ENCODE data around the gene ACY1. TPM values are rescaled to one million over a fixed set of nuclear protein-coding genes. Genes with fewer than 3 reads are reported as not detected.

ACY1 gene
- total RNA-seq, 4 donors from 2014 or later: 165 to 426 (median 250) TPM

DNA sequence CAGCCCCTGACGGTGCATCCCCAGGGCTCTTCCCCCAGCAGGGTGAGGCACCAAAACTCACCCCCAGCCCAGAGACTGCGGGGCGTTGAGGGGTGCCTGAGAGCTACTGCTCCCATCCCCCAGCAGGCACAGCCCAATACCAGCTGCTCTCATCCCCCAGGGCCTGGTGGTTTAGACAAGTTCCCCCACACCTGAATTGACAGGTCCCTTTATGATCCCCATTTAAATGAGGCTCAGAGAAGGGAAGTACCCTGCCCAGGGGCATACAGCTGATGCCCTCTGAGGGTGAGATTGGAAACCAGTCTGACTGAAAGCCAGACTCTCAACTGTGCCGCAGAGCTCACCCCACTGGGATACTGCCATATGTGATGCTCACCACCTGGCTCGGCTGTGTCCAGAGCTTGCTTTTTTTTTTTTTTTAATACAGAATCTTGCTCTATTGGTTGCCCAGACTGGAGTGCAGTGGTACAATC, 52.9 kb downstream of the ACY1 start:
- Histone ChIP-seq H3K27ac (no peak overlapping the region), H3K9me3 (no peaks in the 10 kb centered on the region), H3K4me3 (no peak overlapping the region), H3K4me1 (peaks cover 0 to 5% (median 0%) of the 10 kb centered on the region in 4 donors), H3K36me3 (no peaks in the 10 kb centered on the region), H3K27me3 (no peaks in the 10 kb centered on the region)
- intact Hi-C loops (cut with DNase I; ENCODE audit: low total_unique reads): no loop called here
- WGBS, 2 donors (ENCODE audit: low coverage in 1 of 2): 77 to 94% methylated on average over 2 to 5 of the region's 5 CpGs
- in situ Hi-C loops (cut with MboI; ENCODE audit: low pct_ligation_motif_present in 1 of 4, low pct_unique_long_range_greater_than_20kb in 1 of 4, low sequenced_read_pairs in 3 of 4): no loop called here
- TF ChIP-seq EP300 (IDR thresholded peaks at IDR 0.05; ENCODE audit: low read depth) (no peak), POLR2A (IDR thresholded peaks at IDR 0.05) (no peak), POLR2AphosphoS5 (IDR thresholded peaks at IDR 0.05) (no peak)
- TF ChIP-seq, protein P1, sequence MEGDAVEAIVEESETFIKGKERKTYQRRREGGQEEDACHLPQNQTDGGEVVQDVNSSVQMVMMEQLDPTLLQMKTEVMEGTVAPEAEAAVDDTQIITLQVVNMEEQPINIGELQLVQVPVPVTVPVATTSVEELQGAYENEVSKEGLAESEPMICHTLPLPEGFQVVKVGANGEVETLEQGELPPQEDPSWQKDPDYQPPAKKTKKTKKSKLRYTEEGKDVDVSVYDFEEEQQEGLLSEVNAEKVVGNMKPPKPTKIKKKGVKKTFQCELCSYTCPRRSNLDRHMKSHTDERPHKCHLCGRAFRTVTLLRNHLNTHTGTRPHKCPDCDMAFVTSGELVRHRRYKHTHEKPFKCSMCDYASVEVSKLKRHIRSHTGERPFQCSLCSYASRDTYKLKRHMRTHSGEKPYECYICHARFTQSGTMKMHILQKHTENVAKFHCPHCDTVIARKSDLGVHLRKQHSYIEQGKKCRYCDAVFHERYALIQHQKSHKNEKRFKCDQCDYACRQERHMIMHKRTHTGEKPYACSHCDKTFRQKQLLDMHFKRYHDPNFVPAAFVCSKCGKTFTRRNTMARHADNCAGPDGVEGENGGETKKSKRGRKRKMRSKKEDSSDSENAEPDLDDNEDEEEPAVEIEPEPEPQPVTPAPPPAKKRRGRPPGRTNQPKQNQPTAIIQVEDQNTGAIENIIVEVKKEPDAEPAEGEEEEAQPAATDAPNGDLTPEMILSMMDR (IDR thresholded peaks at IDR 0.05): no peak
- no peak for DNase-seq

DNA sequence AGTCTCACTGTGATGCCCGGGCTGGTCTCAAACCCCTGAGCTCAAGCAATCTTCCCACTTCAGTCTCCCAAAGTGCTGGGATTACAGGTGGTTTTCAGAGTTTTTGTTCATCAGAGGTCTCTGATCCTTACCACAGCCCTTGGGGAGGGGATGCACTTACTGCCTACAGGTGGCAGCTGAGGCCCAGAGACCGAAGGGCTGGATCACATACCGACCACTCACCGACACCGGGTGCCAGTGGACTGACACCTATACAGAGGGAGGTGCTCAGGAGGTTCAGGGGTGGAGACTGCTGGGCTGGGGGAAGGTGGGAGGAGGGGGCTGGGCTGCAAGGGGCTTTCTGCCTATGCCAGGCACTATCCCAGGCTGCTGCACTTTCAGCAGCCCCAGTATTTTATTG, 53.5 kb downstream of the ACY1 start:
- DNase-seq: no peak
- TF ChIP-seq, protein P1 (IDR thresholded peaks at IDR 0.05): no peak
- no peak for TF ChIP-seq POLR2A (IDR thresholded peaks at IDR 0.05)
- no peak for TF ChIP-seq POLR2AphosphoS5 (IDR thresholded peaks at IDR 0.05)
- TF ChIP-seq EP300 (IDR thresholded peaks at IDR 0.05; ENCODE audit: low read depth): no peak
- Histone ChIP-seq H3K4me3 (no peak overlapping the region), H3K27me3 (no peaks in the 10 kb centered on the region), H3K4me1 (peaks cover 0 to 5% (median 0%) of the 10 kb centered on the region in 4 donors), H3K27ac (no peak overlapping the region), H3K36me3 (no peaks in the 10 kb centered on the region), H3K9me3 (no peaks in the 10 kb centered on the region)
- WGBS, 2 donors (ENCODE audit: low coverage in 1 of 2): 60% methylated on average over 5 of the region's 5 CpGs; no CpG with 5 or more reads in 1 of the 2 donors
- in situ Hi-C loops (cut with MboI; ENCODE audit: low pct_ligation_motif_present in 1 of 4, low pct_unique_long_range_greater_than_20kb in 1 of 4, low sequenced_read_pairs in 3 of 4): no loop called here
- intact Hi-C loops (cut with DNase I; ENCODE audit: low total_unique reads): no loop called here

DNA sequence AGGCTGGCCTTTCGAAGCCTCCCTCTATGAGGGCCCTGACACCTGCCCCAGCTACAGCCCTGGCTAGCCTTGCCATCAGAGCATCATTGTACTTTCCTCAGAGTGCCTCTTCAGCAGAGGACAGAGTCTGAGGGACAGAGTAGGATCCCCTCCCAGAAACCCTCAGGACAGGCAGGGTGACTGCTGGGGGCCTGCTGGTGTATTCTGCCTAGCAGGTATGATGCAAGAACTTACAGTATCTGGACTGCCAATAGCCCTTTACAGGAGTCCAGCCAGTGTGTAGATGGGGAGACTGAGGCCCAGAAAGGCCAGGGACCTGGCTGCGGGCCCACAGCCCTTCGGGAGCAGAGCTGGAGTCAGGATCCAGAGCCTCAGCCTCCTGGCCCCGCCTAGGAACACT, 54.0 kb downstream of the ACY1 start:
- WGBS, 2 donors (ENCODE audit: low coverage in 1 of 2): 89 to 100% methylated on average over 1 to 4 of the region's 4 CpGs
- intact Hi-C loops (cut with DNase I; ENCODE audit: low total_unique reads) (no loop called here), in situ Hi-C loops (cut with MboI; ENCODE audit: low pct_ligation_motif_present in 1 of 4, low pct_unique_long_range_greater_than_20kb in 1 of 4, low sequenced_read_pairs in 3 of 4) (no loop called here)
- H3K36me3 ChIP-seq: no peaks in the 10 kb centered on the region
- peaks cover 0 to 5% (median 0%) of the 10 kb centered on the region in 4 donors for H3K4me1 ChIP-seq
- TF ChIP-seq POLR2AphosphoS5 (IDR thresholded peaks at IDR 0.05) (no peak), EP300 (IDR thresholded peaks at IDR 0.05; ENCODE audit: low read depth) (no peak), POLR2A (IDR thresholded peaks at IDR 0.05) (no peak)
- TF ChIP-seq, protein P1 (IDR thresholded peaks at IDR 0.05): no peak
- no peak overlapping the region for H3K4me3 ChIP-seq
- H3K27me3 ChIP-seq: no peaks in the 10 kb centered on the region
- no peak overlapping the region for H3K27ac ChIP-seq
- H3K9me3 ChIP-seq: no peaks in the 10 kb centered on the region
- no peak for DNase-seq

DNA sequence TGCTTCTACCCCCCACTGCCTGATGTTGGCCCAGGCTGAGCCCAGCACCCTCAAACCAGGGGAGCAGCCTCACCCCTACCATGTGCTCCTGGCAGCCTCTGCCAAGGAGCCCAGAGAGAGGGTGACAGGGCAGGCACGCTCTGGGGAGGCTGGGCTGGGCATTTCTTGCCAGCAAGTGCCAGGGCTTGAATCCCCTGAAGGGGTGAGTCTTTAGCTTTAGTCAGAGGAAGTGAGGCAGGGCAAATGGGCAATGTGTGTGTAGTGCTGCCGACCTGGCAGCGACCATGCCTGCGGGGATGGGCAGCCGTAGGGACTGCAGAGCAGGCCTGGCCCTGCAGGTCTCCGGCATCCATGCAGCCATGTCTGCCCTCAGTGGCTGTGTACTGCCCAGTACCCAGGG, 54.9 kb downstream of the ACY1 start:
- no peak overlapping the region for H3K4me3 ChIP-seq
- in situ Hi-C loops (cut with MboI; ENCODE audit: low pct_ligation_motif_present in 1 of 4, low pct_unique_long_range_greater_than_20kb in 1 of 4, low sequenced_read_pairs in 3 of 4): no loop called here
- intact Hi-C loops (cut with DNase I; ENCODE audit: low total_unique reads): no loop called here
- H3K9me3 ChIP-seq: no peaks in the 10 kb centered on the region
- no peak overlapping the region for H3K27ac ChIP-seq
- DNase-seq: no peak
- 84% methylated on average over 6 of the region's 6 CpGs; no CpG with 5 or more reads in 1 of the 2 donors for WGBS, 2 donors (ENCODE audit: low coverage in 1 of 2)
- H3K27me3 ChIP-seq: no peaks in the 10 kb centered on the region
- H3K36me3 ChIP-seq: no peaks in the 10 kb centered on the region
- peaks cover 0 to 3% (median 0%) of the 10 kb centered on the region in 4 donors for H3K4me1 ChIP-seq
- TF ChIP-seq POLR2A (IDR thresholded peaks at IDR 0.05): no peak

Small RNA genes lying within 50 kb of the gene (small RNA-seq; reads per million reads assigned to genes)
- gene AC115284.1: 0 reads per million in 4 donors

Other genes with a start within 250 kb of the ACY1 start
- not detected for gene IQCF6, start 204.3 kb upstream of the ACY1 start, total RNA-seq
- gene IQCF2, start 121.9 kb upstream of the ACY1 start, total RNA-seq: not detected
- not detected for gene IQCF5, start 107.9 kb upstream of the ACY1 start, total RNA-seq
- gene IQCF1, start 80.2 kb upstream of the ACY1 start, total RNA-seq: not detected
- 10 to 100 TPM in 3 of 4 donors, 1 to 10 TPM in 1; 7.1 to 29.5 (median 11.1) TPM for gene RRP9, start 41.6 kb upstream of the ACY1 start, total RNA-seq
- gene PARP3, start 41.2 kb upstream of the ACY1 start, total RNA-seq: 10 to 100 TPM; 18.3 to 64.7 (median 42.1) TPM
- gene GPR62, start 28.2 kb upstream of the ACY1 start, total RNA-seq: not detected
- 100 to 1,000 TPM in 1 of 4 donors, 10 to 100 TPM in 3; 22.4 to 382 (median 63.6) TPM for gene PCBP4, start 16.1 kb upstream of the ACY1 start, total RNA-seq
- gene ABHD14B, start 9.5 kb upstream of the ACY1 start, total RNA-seq: 100 to 1,000 TPM in 2 of 4 donors, 10 to 100 TPM in 2; 34.4 to 119 (median 99.7) TPM
- gene ABHD14A, start 8.5 kb upstream of the ACY1 start, total RNA-seq: 10 to 100 TPM in 2 of 4 donors, 1 to 10 TPM in 2; 2.0 to 11.3 (median 7.7) TPM
- gene RPL29, start 12.4 kb downstream of the ACY1 start, total RNA-seq: 1,000 to 10,000 TPM in 1 of 4 donors, 100 to 1,000 TPM in 3; 366 to 1,281 (median 746) TPM
- 1 to 10 TPM; 2.2 to 8.2 (median 6.2) TPM for gene DUSP7, start 73.0 kb downstream of the ACY1 start, total RNA-seq
- gene POC1A, start 170.9 kb downstream of the ACY1 start, total RNA-seq: 1 to 10 TPM in 2 of 4 donors, under 1 TPM in 1, not detected in 1; 0.80 to 3.1 (median 2.2) TPM
- gene ALAS1, start 214.6 kb downstream of the ACY1 start, total RNA-seq: 100 to 1,000 TPM in 1 of 4 donors, 10 to 100 TPM in 3; 70.1 to 101 (median 84.0) TPM
- gene TLR9, start 242.1 kb downstream of the ACY1 start, total RNA-seq: under 1 TPM in 1 of 4 donors, not detected in 3; 0.16 TPM